Endothelial cell (in vitro differentiated cells): ENCODE results near the gene MYOT. TPM values are rescaled to one million over a fixed set of nuclear protein-coding genes. Genes with fewer than 3 reads are reported as not detected.

Source experiments
- DNase-seq: peaks from one replicate; pipeline ENCODE4 v3.0.0; 2021; ENCODE audit warnings: low spot score
- H3K27ac Mint-ChIP-seq: one replicate; pipeline ENCODE4 v1.8.0; 2021; ENCODE audit warnings: mixed read lengths, inconsistent platforms; ENCODE audit not compliant: unreplicated experiment
- H3K27me3 Mint-ChIP-seq: one replicate; pipeline ENCODE4 v1.8.0; 2021; ENCODE audit warnings: mild to moderate bottlenecking, moderate library complexity, mixed read lengths, inconsistent platforms; ENCODE audit not compliant: unreplicated experiment
- H3K36me3 Mint-ChIP-seq: one replicate; pipeline ENCODE4 v1.8.0; 2021; ENCODE audit warnings: mild to moderate bottlenecking, low read depth, mixed read lengths, inconsistent platforms; ENCODE audit not compliant: unreplicated experiment
- H3K4me1 Mint-ChIP-seq: one replicate; pipeline ENCODE4 v1.8.0; 2021; ENCODE audit warnings: mild to moderate bottlenecking, mixed read lengths, inconsistent platforms; ENCODE audit not compliant: unreplicated experiment
- H3K4me3 Mint-ChIP-seq: one replicate; pipeline ENCODE4 v1.8.0; 2021; ENCODE audit warnings: mild to moderate bottlenecking, mixed read lengths, inconsistent platforms; ENCODE audit not compliant: unreplicated experiment
- H3K9me3 Mint-ChIP-seq: one replicate; pipeline ENCODE4 v1.8.0; 2021; ENCODE audit warnings: mixed read lengths, inconsistent platforms; ENCODE audit not compliant: unreplicated experiment
- total RNA-seq: library from RNA; stranded (reverse); fragmentation: NEBNext Ultra II Directional; extraction: Animal tissue kit (Norgen Biotek cat#: 25700); gene quantifications from one replicate; pipeline ENCODE4 v1.2.1, GENCODE V29; 2021; ENCODE audit not compliant: unreplicated experiment
- TF ChIP-seq, protein P1 (sequence below): fragments of 200-600 bp; sonication (generic); IDR thresholded peaks from one replicate; pipeline ENCODE4 v1.5.0; 2021; ENCODE audit warnings: antibody characterized with exemption; ENCODE audit not compliant: unreplicated experiment

Gene MYOT
- total RNA-seq, 1 donor from 2014 or later, result not detected

DNA sequence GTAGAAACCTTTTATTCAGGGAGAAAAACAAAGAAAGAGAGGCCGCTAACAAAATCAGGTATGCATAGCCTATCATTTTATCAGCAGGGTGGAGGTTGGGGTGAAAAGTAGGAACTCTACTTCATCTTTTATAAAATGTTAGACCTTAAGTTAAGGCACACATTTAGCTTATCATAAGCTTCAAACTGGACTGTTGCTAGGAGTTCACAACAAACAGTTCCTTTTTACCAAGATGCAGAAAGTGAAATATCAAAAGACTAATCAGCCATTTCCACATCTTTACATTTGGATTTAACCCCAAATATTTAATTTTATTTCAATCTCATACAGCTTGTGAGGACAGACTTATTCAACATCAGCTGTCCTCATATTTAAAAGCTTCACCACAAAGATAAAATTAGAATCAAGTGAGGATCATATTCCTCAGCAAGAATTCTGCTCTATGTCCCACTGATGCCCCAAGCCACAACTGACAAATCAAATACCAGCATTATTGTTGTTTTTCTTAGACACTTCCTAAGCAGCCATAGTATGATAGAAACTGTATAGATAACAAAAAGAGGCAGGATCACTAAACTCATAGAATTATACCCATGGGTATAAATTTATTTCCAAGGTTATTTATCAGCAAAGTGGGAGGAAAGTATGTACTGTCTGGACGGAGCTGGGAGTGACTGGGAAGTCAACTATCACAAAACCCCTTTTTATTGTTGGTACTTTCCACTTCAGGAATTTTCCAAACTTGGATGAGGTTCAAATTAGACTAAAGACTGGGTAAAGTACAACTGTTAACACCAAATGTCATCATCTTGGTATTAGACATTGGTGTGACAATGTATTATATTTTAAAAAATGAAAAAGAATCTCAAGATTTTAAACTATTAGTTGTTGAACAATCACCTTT lies 29.9 kb upstream of the MYOT start:
- no peak for DNase-seq
- no peaks in the 10 kb centered on the region for H3K36me3 Mint-ChIP-seq
- no peak overlapping the region for H3K27ac Mint-ChIP-seq
- peaks cover 6% of the 10 kb centered on the region for H3K4me1 Mint-ChIP-seq
- H3K4me3 Mint-ChIP-seq, result no peak overlapping the region
- TF ChIP-seq, protein P1, sequence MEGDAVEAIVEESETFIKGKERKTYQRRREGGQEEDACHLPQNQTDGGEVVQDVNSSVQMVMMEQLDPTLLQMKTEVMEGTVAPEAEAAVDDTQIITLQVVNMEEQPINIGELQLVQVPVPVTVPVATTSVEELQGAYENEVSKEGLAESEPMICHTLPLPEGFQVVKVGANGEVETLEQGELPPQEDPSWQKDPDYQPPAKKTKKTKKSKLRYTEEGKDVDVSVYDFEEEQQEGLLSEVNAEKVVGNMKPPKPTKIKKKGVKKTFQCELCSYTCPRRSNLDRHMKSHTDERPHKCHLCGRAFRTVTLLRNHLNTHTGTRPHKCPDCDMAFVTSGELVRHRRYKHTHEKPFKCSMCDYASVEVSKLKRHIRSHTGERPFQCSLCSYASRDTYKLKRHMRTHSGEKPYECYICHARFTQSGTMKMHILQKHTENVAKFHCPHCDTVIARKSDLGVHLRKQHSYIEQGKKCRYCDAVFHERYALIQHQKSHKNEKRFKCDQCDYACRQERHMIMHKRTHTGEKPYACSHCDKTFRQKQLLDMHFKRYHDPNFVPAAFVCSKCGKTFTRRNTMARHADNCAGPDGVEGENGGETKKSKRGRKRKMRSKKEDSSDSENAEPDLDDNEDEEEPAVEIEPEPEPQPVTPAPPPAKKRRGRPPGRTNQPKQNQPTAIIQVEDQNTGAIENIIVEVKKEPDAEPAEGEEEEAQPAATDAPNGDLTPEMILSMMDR, result no peak
- peaks cover 1% of the 10 kb centered on the region for H3K27me3 Mint-ChIP-seq
- no peaks in the 10 kb centered on the region for H3K9me3 Mint-ChIP-seq

DNA sequence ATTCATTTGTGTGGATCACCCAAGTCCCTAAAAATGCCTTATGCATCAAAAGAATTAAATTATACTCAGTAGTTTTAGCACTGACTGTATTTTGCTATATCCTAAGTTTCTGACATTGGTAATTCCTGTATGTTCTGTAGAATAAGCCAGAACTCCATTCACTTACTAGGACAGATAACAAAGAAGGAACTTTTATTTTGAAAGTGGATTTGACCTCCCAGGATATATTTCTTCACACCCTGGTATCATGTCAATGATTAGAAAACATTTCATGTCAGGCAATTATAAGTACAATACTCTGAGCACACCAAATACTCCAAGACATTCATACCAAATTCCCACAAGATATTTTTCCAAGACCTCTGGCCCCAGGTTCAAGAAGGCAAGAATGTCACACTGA lies 28.7 kb upstream of the MYOT start:
- Mint-ChIP-seq H3K27me3 (peaks cover 1% of the 10 kb centered on the region), H3K27ac (no peak overlapping the region), H3K9me3 (no peaks in the 10 kb centered on the region), H3K4me1 (peaks cover 6% of the 10 kb centered on the region), H3K4me3 (no peak overlapping the region), H3K36me3 (no peaks in the 10 kb centered on the region)
- no peak for DNase-seq
- TF ChIP-seq, protein P1, result no peak

DNA sequence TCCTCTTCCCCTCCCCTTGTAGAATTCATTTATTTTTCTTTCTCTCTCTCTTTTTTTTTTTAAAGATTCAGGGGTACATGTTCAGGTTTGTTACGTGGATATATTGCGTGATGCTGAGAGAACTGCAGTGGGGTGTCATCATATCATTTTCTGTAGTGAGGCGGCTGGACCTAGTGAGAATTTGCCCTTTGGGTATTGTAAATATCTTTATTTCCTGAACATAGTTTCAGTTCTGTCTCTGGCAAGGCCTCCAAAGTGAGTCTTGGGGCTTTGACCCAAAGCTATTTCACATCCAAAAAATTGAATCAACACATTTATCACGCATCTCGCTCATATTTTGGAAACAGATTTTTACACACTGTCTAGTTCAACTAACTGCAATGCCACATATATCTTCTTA lies 25.4 kb upstream of the MYOT start:
- Mint-ChIP-seq H3K4me3 (no peak overlapping the region), H3K27me3 (no peaks in the 10 kb centered on the region), H3K9me3 (no peaks in the 10 kb centered on the region), H3K36me3 (no peaks in the 10 kb centered on the region), H3K4me1 (peaks cover 5% of the 10 kb centered on the region), H3K27ac (no peak overlapping the region)
- TF ChIP-seq, protein P1, result no peak
- DNase-seq, result no peak

DNA sequence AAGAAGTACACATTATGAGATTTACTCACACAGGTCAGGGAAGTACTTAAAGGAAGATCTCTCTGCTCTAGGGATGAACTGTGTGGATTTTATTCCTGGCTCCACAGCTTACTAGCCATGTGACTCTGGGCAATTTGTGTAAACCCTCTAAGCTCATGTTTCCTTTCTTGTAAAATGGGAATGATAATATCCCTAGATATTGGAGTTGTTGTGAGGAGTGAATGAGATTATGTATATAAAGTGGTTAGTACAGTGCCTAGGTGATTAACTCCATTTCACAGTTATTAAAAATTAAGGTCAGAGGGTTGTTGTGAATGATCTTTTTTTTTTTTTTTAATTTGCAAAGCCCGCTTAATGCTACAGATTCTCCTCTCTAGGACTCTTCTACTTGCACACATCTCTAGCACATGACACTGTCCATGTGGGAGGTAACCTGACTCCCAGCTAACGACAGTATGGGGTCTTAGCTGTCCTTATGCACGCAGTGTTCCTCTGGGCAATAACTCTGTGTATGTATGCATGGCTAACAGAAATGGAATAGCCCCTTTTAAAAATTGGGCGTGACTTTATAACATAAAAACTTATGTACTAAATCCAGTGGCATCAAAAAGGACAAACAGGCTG lies 23.9 kb upstream of the MYOT start:
- Mint-ChIP-seq H3K27ac (no peak overlapping the region), H3K27me3 (no peaks in the 10 kb centered on the region), H3K9me3 (no peaks in the 10 kb centered on the region), H3K36me3 (no peaks in the 10 kb centered on the region), H3K4me3 (no peak overlapping the region), H3K4me1 (peaks cover 5% of the 10 kb centered on the region)
- DNase-seq, result no peak
- TF ChIP-seq, protein P1, result no peak

DNA sequence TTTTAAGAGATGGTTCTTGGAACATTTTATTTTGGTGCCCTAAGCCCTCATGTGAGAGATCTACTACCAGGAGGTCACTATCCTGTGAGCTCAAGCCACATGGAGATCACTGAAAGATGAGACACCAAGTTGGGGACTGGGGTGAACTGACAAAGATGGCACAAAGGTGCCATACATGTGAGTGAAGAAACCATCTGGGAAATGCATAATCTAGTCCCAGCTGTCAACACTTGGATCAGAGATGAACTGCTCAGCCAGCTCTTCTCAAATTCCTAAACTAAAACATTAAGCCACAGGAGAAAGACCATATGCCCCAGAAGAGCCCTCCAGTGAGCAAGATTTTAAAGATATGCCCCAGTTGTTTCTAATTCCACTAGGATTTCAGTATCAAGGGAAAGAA lies 22.2 kb upstream of the MYOT start:
- H3K9me3 Mint-ChIP-seq, result no peaks in the 10 kb centered on the region
- no peaks in the 10 kb centered on the region for H3K36me3 Mint-ChIP-seq
- TF ChIP-seq, protein P1, result no peak
- no peak overlapping the region for H3K27ac Mint-ChIP-seq
- peaks cover 5% of the 10 kb centered on the region for H3K4me1 Mint-ChIP-seq
- H3K4me3 Mint-ChIP-seq, result no peak overlapping the region
- no peak for DNase-seq
- no peaks in the 10 kb centered on the region for H3K27me3 Mint-ChIP-seq
